HTERT RPE-1 (cell line): ENCODE measurements around the gene CEACAM8.
"Not testable (repeated sequence)": the region's sequence is repeated elsewhere in the genome, so short reads cannot be mapped to it uniquely, and the experiment has no call there.

ENCODE experiments used
- in situ Hi-C: fragments of 300-500 bp; cut with MboI; formaldehyde crosslinking; loops from 4 replicates; pipeline ENCODE4 v1.14.3; 2020; ENCODE audit warnings: low sequenced_read_pairs

Gene CEACAM8

GRCh38 chr19:42594617-42595489, at the start of gene CEACAM8:
CEACAM8 (minus strand) TSS chr19:42594924; CDS start chr19:42594828, 96 bp downstream.
- in situ Hi-C loops, result no loop called here

DNA sequence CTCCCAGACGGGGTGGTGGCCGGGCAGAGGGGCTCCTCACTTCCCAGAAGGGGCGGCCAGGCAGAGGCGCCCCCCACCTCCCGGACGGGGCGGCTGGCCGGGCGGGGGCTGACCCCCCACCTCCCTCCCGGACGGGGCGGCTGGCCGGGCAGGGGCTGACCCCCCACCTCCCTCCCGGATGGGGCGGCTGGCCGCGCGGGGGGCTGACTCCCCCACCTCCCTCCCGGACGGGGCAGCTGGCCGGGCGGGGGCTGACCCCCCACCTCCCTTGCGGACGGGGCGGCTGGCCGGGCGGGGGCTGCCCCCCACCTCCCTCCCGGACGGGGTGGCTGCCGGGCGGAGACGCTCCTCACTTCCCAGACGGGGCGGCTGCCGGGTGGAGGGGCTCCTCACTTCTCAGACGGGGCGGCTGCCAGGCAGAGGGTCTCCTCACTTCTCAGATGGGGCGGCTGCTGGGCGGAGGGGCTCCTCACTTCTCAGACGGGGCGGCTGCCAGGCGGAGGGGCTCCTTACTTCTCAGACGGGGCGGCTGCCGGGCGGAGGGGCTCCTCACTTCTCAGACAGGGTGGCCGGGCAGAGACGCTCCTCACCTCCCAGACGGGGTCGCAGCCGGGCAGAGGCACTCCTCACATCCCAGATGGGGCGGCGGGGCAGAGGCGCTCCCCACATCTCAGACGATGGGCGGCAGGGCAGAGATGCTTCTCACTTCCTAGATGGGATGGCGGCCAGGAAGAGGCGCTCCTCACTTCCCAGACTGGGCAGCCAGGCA, 44.8 kb upstream of the CEACAM8 start:
- in situ Hi-C loops, result not testable (repeated sequence)

DNA sequence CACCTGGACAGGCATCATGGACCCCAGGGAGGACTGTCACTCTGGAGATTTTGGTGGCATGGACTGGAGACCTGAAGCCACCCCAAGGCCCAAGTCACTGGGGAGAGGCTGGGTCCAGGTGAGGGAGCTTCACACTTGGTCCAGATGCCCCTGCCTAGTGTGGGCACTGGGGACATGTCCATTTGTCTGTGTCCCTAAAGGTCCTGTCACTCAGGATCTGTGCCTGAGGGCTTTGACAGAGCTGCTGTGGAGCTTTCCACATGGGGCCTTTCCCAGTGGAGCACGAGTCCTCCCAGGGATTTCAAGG, 40.5 kb upstream of the CEACAM8 start:
- in situ Hi-C loops, result no loop called here

- in situ Hi-C loops, result no loop called here
Measured at GRCh38 chr19:42634409-42635232, 39.9 kb upstream of the CEACAM8 start.

DNA sequence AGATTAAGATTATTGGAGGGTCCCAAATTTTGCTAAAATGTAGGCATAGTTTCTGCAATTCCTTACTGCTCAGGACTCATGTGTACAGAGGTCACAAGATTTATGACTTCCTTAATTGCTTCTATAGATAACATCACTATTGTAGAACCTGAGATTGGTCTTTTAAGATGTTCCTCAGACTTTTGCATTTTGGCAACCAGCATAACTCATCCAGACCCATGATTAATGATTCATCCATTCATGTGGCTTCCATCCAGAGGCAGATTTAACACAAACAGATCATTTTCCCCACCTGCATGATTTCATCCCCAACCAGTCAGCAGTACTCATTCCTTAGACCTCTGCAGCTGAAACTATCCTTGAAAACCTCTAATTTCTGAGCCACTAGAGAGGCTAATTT, 34.5 kb upstream of the CEACAM8 start:
- in situ Hi-C loops, result no loop called here

GRCh38 chr19:42628411-42629140, 33.9 kb upstream of the CEACAM8 start:
- in situ Hi-C loops, result no loop called here

GRCh38 chr19:42627916-42628315, 33.2 kb upstream of the CEACAM8 start:
- in situ Hi-C loops, result no loop called here

GRCh38 chr19:42626181-42626580, 31.5 kb upstream of the CEACAM8 start:
- in situ Hi-C loops, result no loop called here

- in situ Hi-C loops, result no loop called here
Measured at GRCh38 chr19:42619271-42619670, 24.5 kb upstream of the CEACAM8 start.

- in situ Hi-C loops, result no loop called here
Measured at GRCh38 chr19:42613666-42614065, 18.9 kb upstream of the CEACAM8 start.

- in situ Hi-C loops, result not testable (repeated sequence)
Measured at GRCh38 chr19:42610401-42610915, 15.7 kb upstream of the CEACAM8 start.

GRCh38 chr19:42606660-42607351, 12.1 kb upstream of the CEACAM8 start:
- in situ Hi-C loops, result no loop called here

GRCh38 chr19:42601811-42602443, 7.2 kb upstream of the CEACAM8 start:
- in situ Hi-C loops, result no loop called here

GRCh38 chr19:42596391-42597072, 1.8 kb upstream of the CEACAM8 start:
- in situ Hi-C loops, result no loop called here

DNA sequence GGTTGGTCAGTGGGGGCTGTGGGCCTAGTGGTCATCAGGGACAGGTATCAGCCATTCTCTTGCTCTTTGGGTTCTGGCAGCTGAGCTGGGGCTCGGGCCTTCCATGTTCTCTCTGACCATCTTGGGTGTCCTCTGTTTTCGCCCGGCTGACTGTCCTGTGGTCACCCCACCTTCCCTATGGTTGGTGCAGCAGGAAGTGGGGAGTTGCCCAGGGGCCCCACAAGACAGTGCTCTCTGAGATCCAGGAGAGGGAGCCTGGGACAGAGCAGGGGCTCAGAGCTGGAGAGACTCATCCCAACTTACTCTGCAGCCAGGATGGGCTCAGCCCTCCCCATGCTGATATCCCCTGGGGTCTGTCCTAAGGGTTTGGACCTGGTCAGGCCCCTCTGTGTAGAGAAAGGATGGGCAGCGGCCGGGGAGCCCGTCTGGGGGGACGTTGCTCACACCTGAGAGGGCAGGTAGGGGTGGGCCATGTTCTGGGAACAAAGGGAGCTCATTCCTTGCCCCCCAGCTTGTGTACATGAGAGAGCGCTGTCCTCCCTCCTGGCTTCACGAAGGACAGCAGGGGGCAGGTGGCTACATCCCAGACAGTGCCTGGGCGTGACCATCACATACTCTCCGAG, 937 bp upstream of the CEACAM8 start:
- in situ Hi-C loops, result no loop called here

- in situ Hi-C loops, result no loop called here
Measured at GRCh38 chr19:42589792-42590191, 4.9 kb downstream of the CEACAM8 start.

GRCh38 chr19:42584466-42584865, 10.3 kb downstream of the CEACAM8 start:
- in situ Hi-C loops, result no loop called here

DNA sequence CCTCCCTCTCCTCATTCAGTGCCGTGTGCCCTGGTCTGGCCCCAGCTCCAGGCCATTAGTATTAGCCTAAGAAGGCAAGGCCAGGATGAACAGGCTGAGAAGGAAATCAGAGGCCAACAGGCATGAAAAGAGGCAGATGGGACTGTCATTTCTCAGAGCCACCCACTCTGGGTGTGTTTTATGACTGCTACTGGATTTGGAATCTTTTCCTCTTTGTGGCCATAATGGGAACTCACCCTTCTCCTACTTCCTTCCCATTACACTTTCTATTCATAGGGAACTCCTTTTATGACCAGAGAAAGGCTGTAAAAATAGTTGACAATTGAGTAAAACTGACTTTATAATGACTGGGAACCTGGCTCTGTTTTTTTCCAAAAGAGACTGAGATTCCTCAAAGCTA, 17.7 kb downstream of the CEACAM8 start:
- in situ Hi-C loops, result no loop called here
